ENCODE data around the gene DZIP1L. TPM values are rescaled to one million over a fixed set of nuclear protein-coding genes. Genes with fewer than 3 reads are reported as not detected.

The DZIP1L gene
- total RNA-seq, 2 experiments from 2014 or later = not detected

- DNase-seq = no peak
- TF ChIP-seq CTCF (IDR thresholded peaks at IDR 0.05) = no peak
- ChIA-PET POLR2A (no interaction called here), CTCF (no interaction called here)
- ATAC-seq (ENCODE audit: poor library complexity) = no peak
- H3K4me3 ChIP-seq (ENCODE audit: low read length) = no peak overlapping the region
- Mint-ChIP-seq H3K9me3 (no peaks in the 10 kb centered on the region), H3K4me1 (ENCODE audit: low read depth) (peaks cover 9% of the 10 kb centered on the region), H3K36me3 (ENCODE audit: low read depth) (no peaks in the 10 kb centered on the region), H3K27ac (no peak overlapping the region), H3K4me3 (peak overlapping the region; percentile 56), H3K27me3 (peaks cover 69% of the 10 kb centered on the region)
- H3K27ac ChIP-seq (ENCODE audit: low read depth in 1 of 2, low read length in 2 of 2) = no peak overlapping the region
- peaks cover 23 to 45% of the 10 kb centered on the region in 2 experiments for H3K27me3 ChIP-seq (ENCODE audit: control insufficient read depth in 1 of 2, insufficient read depth in 2 of 2, low read length in 2 of 2)
- intact Hi-C loops (cut with DNase I, micrococcal nuclease) = no loop called here
- no peaks in the 10 kb centered on the region for H3K9me3 ChIP-seq (ENCODE audit: control insufficient read depth in 1 of 2, insufficient read depth in 1 of 2, low read length in 2 of 2)
- no peaks in the 10 kb centered on the region for H3K36me3 ChIP-seq (ENCODE audit: insufficient read depth, low read length)
- peaks cover 12% of the 10 kb centered on the region for H3K4me1 ChIP-seq (ENCODE audit: insufficient read depth, low read length)
Observed at GRCh38 chr3:138114431-138114918, 933 bp downstream of the DZIP1L start.

DNA sequence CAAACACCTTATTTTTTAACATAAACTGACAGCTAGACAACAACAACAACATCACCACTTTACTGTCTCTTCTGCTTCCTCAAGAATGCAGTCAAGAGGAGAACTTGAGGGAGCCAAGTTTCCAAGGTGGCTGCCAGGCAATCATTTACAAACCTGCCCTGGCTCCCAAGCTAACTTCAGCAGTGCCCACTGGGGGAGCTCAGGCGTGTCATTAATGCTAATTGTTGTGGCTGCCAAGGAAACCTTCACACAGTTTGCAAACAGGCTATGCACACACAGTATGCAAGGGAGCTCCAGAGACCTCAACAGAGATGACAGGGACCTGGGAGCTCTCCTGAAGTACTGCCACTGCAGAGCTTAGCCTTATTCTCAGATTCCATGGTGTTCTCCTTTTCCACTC is 2.1 kb downstream of the DZIP1L start:
- Mint-ChIP-seq H3K27ac (no peak overlapping the region), H3K4me1 (ENCODE audit: low read depth) (peaks cover 9% of the 10 kb centered on the region), H3K4me3 (peak overlapping the region; percentile 12), H3K36me3 (ENCODE audit: low read depth) (no peaks in the 10 kb centered on the region), H3K27me3 (peaks cover 61% of the 10 kb centered on the region), H3K9me3 (no peaks in the 10 kb centered on the region)
- H3K4me1 ChIP-seq (ENCODE audit: insufficient read depth, low read length) = peaks cover 12% of the 10 kb centered on the region
- CTCF ChIA-PET = no interaction called here
- no peak overlapping the region for H3K27ac ChIP-seq (ENCODE audit: low read depth in 1 of 2, low read length in 2 of 2)
- ATAC-seq (ENCODE audit: poor library complexity) = no peak
- intact Hi-C loops (cut with DNase I, micrococcal nuclease) = no loop called here
- no peaks in the 10 kb centered on the region for H3K9me3 ChIP-seq (ENCODE audit: control insufficient read depth in 1 of 2, insufficient read depth in 1 of 2, low read length in 2 of 2)
- H3K4me3 ChIP-seq (ENCODE audit: low read length) = no peak overlapping the region
- H3K27me3 ChIP-seq (ENCODE audit: control insufficient read depth in 1 of 2, insufficient read depth in 2 of 2, low read length in 2 of 2) = peaks cover 23 to 45% of the 10 kb centered on the region in 2 experiments
- POLR2A ChIA-PET = no interaction called here
- no peak for TF ChIP-seq CTCF (IDR thresholded peaks at IDR 0.05)
- H3K36me3 ChIP-seq (ENCODE audit: insufficient read depth, low read length) = no peaks in the 10 kb centered on the region
- no peak for DNase-seq

- ChIA-PET CTCF (no interaction called here), POLR2A (interaction anchor here (0.9 kb wide), 1 partner anchor 30 kb away, joined by 3 read pairs; no protein-coding TSS in a partner anchor)
- no peak for TF ChIP-seq CTCF (IDR thresholded peaks at IDR 0.05)
- no peak overlapping the region for H3K27ac Mint-ChIP-seq
- no peaks in the 10 kb centered on the region for H3K36me3 Mint-ChIP-seq (ENCODE audit: low read depth)
- Histone ChIP-seq H3K9me3 (ENCODE audit: control insufficient read depth in 1 of 2, insufficient read depth in 1 of 2, low read length in 2 of 2) (no peaks in the 10 kb centered on the region), H3K4me1 (ENCODE audit: insufficient read depth, low read length) (peaks cover 12% of the 10 kb centered on the region), H3K4me3 (ENCODE audit: low read length) (no peak overlapping the region), H3K27ac (ENCODE audit: low read depth in 1 of 2, low read length in 2 of 2) (no peak overlapping the region), H3K27me3 (ENCODE audit: control insufficient read depth in 1 of 2, insufficient read depth in 2 of 2, low read length in 2 of 2) (peaks cover 23 to 45% of the 10 kb centered on the region in 2 experiments), H3K36me3 (ENCODE audit: insufficient read depth, low read length) (no peaks in the 10 kb centered on the region)
- no peak overlapping the region for H3K4me3 Mint-ChIP-seq
- DNase-seq (no peak), ATAC-seq (ENCODE audit: poor library complexity) (no peak)
- peaks cover 60% of the 10 kb centered on the region for H3K27me3 Mint-ChIP-seq
- intact Hi-C loops (cut with DNase I, micrococcal nuclease) = no loop called here
- H3K4me1 Mint-ChIP-seq (ENCODE audit: low read depth) = peaks cover 9% of the 10 kb centered on the region
- no peaks in the 10 kb centered on the region for H3K9me3 Mint-ChIP-seq
Observed at GRCh38 chr3:138112362-138112761, 3.0 kb downstream of the DZIP1L start.

Data from CD4-positive, alpha-beta T cell (primary cell).